Measurements from ENCODE around the gene TUBA8.

The TUBA8 gene

DNA sequence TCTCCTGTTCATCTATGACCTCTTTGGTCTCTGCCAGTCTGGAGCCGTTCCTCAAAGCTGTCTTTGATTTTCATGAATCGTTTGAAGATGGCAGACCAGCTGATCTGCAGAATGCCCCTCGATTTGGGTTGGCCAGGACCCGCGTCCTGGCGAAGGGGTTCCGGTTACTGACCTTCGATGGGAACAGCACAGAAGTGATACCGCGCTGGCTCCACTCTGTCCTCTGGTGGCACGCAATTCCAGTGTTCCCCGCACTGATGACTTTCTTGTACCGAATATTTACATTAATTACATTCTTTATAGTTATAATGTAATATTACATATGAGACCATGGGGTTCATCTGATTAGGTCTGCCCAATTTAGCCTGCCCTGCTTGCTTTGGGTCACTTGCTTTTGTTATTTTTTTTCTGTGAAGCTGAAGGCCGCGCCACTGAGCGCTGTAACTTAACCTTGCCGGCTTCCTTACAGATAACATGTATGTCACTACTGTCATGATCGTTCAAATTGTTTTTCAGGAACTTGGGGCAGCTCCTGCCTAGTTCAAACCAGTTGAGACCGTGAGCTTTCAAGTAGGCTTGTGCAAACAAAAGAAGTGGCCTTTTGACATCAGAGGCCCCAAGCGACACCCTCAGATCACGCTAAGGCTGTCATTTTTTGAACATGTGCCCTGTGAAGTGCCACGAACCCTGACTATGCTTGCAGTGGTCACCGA, 35.2 kb downstream of the TUBA8 start:
- no peak overlapping the region for H3K4me2 ChIP-seq (ENCODE audit: low read depth, low read length, poor library complexity, severe bottlenecking)
- H3F3A ChIP-seq (ENCODE audit: insufficient read depth), result no peaks in the 10 kb centered on the region

DNA sequence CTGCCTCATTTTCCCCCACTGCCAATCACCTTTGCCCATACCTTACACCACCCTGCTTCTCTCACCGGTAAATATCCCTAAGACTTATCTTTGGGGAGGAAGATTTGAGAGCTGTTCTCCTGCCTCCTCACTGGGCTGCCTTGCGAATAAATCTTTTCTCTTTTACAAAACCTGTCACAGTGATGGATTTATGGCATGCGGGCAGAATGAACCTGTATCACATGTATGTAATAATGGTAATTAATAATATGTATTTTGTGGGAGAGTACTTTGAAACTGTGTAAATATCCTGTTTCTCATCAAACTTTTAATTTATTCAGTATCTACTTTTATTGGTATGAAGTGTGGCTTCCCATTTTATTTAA, 35.8 kb downstream of the TUBA8 start:
- H3K4me3 ChIP-seq (ENCODE audit: insufficient read depth, low read length, poor library complexity, severe bottlenecking), result no peak overlapping the region
- no peaks in the 10 kb centered on the region for H3F3A ChIP-seq (ENCODE audit: insufficient read depth)
- H3K36me3 ChIP-seq (ENCODE audit: low read length), result no peaks in the 10 kb centered on the region
- H3K4me2 ChIP-seq (ENCODE audit: low read depth, low read length, poor library complexity, severe bottlenecking), result no peak overlapping the region
- no peaks in the 10 kb centered on the region for H3K9me3 ChIP-seq (ENCODE audit: insufficient read depth, low read length)
- no peaks in the 10 kb centered on the region for H3K79me2 ChIP-seq (ENCODE audit: insufficient read depth, low read length)
- H2AFZ ChIP-seq (ENCODE audit: low read depth, low read length, severe bottlenecking), result no peak overlapping the region
- no peaks in the 10 kb centered on the region for H3K9me2 ChIP-seq (replicated peaks; ENCODE audit: insufficient read depth, low read length)
- no peaks in the 10 kb centered on the region for H3K27me3 ChIP-seq (ENCODE audit: low read length)
- H3K27ac ChIP-seq (ENCODE audit: low read depth, low read length), result no peak overlapping the region
- TF ChIP-seq, protein P1, sequence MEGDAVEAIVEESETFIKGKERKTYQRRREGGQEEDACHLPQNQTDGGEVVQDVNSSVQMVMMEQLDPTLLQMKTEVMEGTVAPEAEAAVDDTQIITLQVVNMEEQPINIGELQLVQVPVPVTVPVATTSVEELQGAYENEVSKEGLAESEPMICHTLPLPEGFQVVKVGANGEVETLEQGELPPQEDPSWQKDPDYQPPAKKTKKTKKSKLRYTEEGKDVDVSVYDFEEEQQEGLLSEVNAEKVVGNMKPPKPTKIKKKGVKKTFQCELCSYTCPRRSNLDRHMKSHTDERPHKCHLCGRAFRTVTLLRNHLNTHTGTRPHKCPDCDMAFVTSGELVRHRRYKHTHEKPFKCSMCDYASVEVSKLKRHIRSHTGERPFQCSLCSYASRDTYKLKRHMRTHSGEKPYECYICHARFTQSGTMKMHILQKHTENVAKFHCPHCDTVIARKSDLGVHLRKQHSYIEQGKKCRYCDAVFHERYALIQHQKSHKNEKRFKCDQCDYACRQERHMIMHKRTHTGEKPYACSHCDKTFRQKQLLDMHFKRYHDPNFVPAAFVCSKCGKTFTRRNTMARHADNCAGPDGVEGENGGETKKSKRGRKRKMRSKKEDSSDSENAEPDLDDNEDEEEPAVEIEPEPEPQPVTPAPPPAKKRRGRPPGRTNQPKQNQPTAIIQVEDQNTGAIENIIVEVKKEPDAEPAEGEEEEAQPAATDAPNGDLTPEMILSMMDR (IDR thresholded peaks at IDR 0.05; ENCODE audit: insufficient read depth, low read length, poor library complexity, severe bottlenecking), result no peak
- no peak for TF ChIP-seq EZH2phosphoT487 (conservative IDR thresholded peaks at IDR 0.05; ENCODE audit: low read length)
- H4K20me1 ChIP-seq (ENCODE audit: low read depth, low read length), result no peaks in the 10 kb centered on the region
- H3K9ac ChIP-seq (ENCODE audit: low read length), result no peak overlapping the region

More for the DNA sequence above, 35.2 kb downstream of the TUBA8 start:
- no peaks in the 10 kb centered on the region for H3K9me2 ChIP-seq (replicated peaks; ENCODE audit: insufficient read depth, low read length)
- no peak for TF ChIP-seq EZH2phosphoT487 (conservative IDR thresholded peaks at IDR 0.05; ENCODE audit: low read length)
- TF ChIP-seq, protein P1 (IDR thresholded peaks at IDR 0.05; ENCODE audit: insufficient read depth, low read length, poor library complexity, severe bottlenecking), result no peak
- no peak overlapping the region for H3K9ac ChIP-seq (ENCODE audit: low read length)
- no peak overlapping the region for H3K27ac ChIP-seq (ENCODE audit: low read depth, low read length)
- H3K4me3 ChIP-seq (ENCODE audit: insufficient read depth, low read length, poor library complexity, severe bottlenecking), result no peak overlapping the region
- H3K27me3 ChIP-seq (ENCODE audit: low read length), result no peaks in the 10 kb centered on the region
- no peaks in the 10 kb centered on the region for H3K36me3 ChIP-seq (ENCODE audit: low read length)
- no peak overlapping the region for H2AFZ ChIP-seq (ENCODE audit: low read depth, low read length, severe bottlenecking)
- no peaks in the 10 kb centered on the region for H4K20me1 ChIP-seq (ENCODE audit: low read depth, low read length)
- no peaks in the 10 kb centered on the region for H3K9me3 ChIP-seq (ENCODE audit: insufficient read depth, low read length)
- no peaks in the 10 kb centered on the region for H3K79me2 ChIP-seq (ENCODE audit: insufficient read depth, low read length)

DNA sequence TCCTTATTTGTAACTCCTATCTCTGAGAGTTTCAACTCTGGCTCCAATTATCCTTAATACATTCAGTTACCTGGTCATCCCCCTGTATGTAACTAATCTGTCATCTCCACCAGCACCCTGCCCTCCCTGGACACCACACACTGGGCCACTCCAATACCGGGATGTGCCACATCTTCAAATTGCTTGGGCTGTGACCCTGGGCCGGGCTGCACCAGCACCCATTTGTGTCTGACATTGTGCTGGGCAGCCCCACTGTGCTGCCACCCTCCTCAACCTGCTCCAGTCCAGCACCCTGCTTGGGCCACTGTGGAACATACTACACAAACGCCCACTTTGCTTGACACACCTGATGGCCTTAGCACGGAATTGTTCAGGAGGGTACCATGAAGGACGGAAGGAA, 37.2 kb downstream of the TUBA8 start:
- Histone ChIP-seq H3F3A (ENCODE audit: insufficient read depth) (no peaks in the 10 kb centered on the region), H3K9me2 (replicated peaks; ENCODE audit: insufficient read depth, low read length) (no peaks in the 10 kb centered on the region), H3K9me3 (ENCODE audit: insufficient read depth, low read length) (no peaks in the 10 kb centered on the region), H3K4me2 (ENCODE audit: low read depth, low read length, poor library complexity, severe bottlenecking) (no peak overlapping the region), H3K4me3 (ENCODE audit: insufficient read depth, low read length, poor library complexity, severe bottlenecking) (no peak overlapping the region), H3K36me3 (ENCODE audit: low read length) (no peaks in the 10 kb centered on the region), H3K27me3 (ENCODE audit: low read length) (no peaks in the 10 kb centered on the region), H4K20me1 (ENCODE audit: low read depth, low read length) (no peaks in the 10 kb centered on the region), H3K79me2 (ENCODE audit: insufficient read depth, low read length) (no peaks in the 10 kb centered on the region), H3K27ac (ENCODE audit: low read depth, low read length) (no peak overlapping the region), H2AFZ (ENCODE audit: low read depth, low read length, severe bottlenecking) (no peak overlapping the region), H3K9ac (ENCODE audit: low read length) (no peak overlapping the region)
- no peak for TF ChIP-seq EZH2phosphoT487 (conservative IDR thresholded peaks at IDR 0.05; ENCODE audit: low read length)
- TF ChIP-seq, protein P1 (IDR thresholded peaks at IDR 0.05; ENCODE audit: insufficient read depth, low read length, poor library complexity, severe bottlenecking), result no peak
